CD14-positive monocyte (primary cell): ENCODE results near the gene KATNBL1. TPM values are rescaled to one million over a fixed set of nuclear protein-coding genes. Genes with fewer than 3 reads are reported as not detected.
A peak's percentile ranks its signal among the peaks of the same experiment; 100 is the strongest.

Source experiments
- DNase-seq, 3 donors: peaks; one replicate each; pipeline ENCODE4 v3.0.0-alpha.2; 2011 to 2022
- H2AFZ ChIP-seq: 2 replicates; pipeline ENCODE4 v1.6.0; 2012; ENCODE audit warnings: mild to moderate bottlenecking, low read depth, low read length, inconsistent platforms; ENCODE audit not compliant: insufficient read depth, poor library complexity, severe bottlenecking
- H3K27ac ChIP-seq, 2 donors: 1 replicate in 1 of 2; 2 replicates in 1 of 2; pipeline ENCODE4 v1.5.1; 2012 to 2013; ENCODE audit warnings: low read length in 2 of 2, control low read depth in 1 of 2, inconsistent platforms in 1 of 2, low read depth in 1 of 2, mild to moderate bottlenecking in 1 of 2
- H3K27me3 ChIP-seq, 2 donors: one replicate each; pipeline versions ENCODE4 v1.6.0 to v1.6.1; 2011 to 2013; ENCODE audit warnings: low read length in 2 of 2; ENCODE audit not compliant: control insufficient read depth in 2 of 2, insufficient read depth in 2 of 2
- H3K36me3 ChIP-seq, 2 donors: replicated peaks in 1 of 2; 1 replicate in 1 of 2; 2 replicates in 1 of 2; pipeline versions ENCODE4 v1.5.1 to v1.6.1; 2012 to 2013; ENCODE audit warnings: low read length in 2 of 2, control low read depth in 1 of 2, inconsistent platforms in 1 of 2, mild to moderate bottlenecking in 1 of 2; ENCODE audit not compliant: insufficient read depth in 2 of 2, control insufficient read depth in 1 of 2
- H3K4me1 ChIP-seq, 2 donors: 1 replicate in 1 of 2; 2 replicates in 1 of 2; pipeline versions ENCODE4 v1.5.1 to v1.6.1; 2012 to 2013; ENCODE audit warnings: low read length in 2 of 2, control low read depth in 1 of 2, inconsistent platforms in 1 of 2, mild to moderate bottlenecking in 1 of 2, moderate library complexity in 1 of 2; ENCODE audit not compliant: insufficient read depth in 2 of 2, control insufficient read depth in 1 of 2
- H3K4me2 ChIP-seq: replicated peaks from 2 replicates; pipeline ENCODE3; 2012; ENCODE audit warnings: low read length, moderate library complexity, mild to moderate bottlenecking; ENCODE audit not compliant: poor library complexity, severe bottlenecking; ENCODE audit errors: extremely low read depth
- H3K4me3 ChIP-seq, 3 experiments: fragments of 200-600 bp in 1 of 3; sonication (generic) in 1 of 3; replicated peaks in 1 of 3; 1 replicate in 2 of 3; 2 replicates in 1 of 3; pipeline ENCODE4 v1.5.1; 2011 to 2013; ENCODE audit warnings: low read length in 3 of 3, mild to moderate bottlenecking in 3 of 3, control low read depth in 2 of 3, low read depth in 2 of 3, inconsistent platforms in 1 of 3, moderate library complexity in 1 of 3
- H3K79me2 ChIP-seq: 2 replicates; pipeline ENCODE4 v1.6.0; 2012; ENCODE audit warnings: mild to moderate bottlenecking, control low read depth, inconsistent platforms, low read length, moderate library complexity; ENCODE audit not compliant: insufficient read depth
- H3K9ac ChIP-seq: 2 replicates; pipeline ENCODE4 v1.6.0; 2017; ENCODE audit warnings: low read length, mild to moderate bottlenecking; ENCODE audit not compliant: insufficient read depth, poor library complexity, severe bottlenecking
- H3K9me3 ChIP-seq, 2 donors: replicated peaks in 1 of 2; 1 replicate in 1 of 2; 2 replicates in 1 of 2; pipeline versions ENCODE4 v1.5.1 to v1.6.1; 2012 to 2013; ENCODE audit warnings: low read length in 2 of 2, control low read depth in 1 of 2; ENCODE audit not compliant: control insufficient read depth in 1 of 2, insufficient read depth in 1 of 2
- H4K20me1 ChIP-seq: 2 replicates; pipeline ENCODE4 v1.6.0; 2012; ENCODE audit warnings: mild to moderate bottlenecking, low read length, control low read depth, moderate library complexity; ENCODE audit not compliant: insufficient read depth
- H3K27ac Mint-ChIP-seq, 7 donors: one replicate each; pipeline ENCODE4 v1.8.0; 2020; ENCODE audit warnings: mild to moderate bottlenecking in 7 of 7, mixed read lengths in 7 of 7, moderate library complexity in 6 of 7, inconsistent platforms in 2 of 7
- H3K27me3 Mint-ChIP-seq, 3 donors: one replicate each; pipeline ENCODE4 v1.8.0; 2021 to 2022; ENCODE audit warnings: low read depth in 3 of 3, mild to moderate bottlenecking in 3 of 3, mixed read lengths in 3 of 3, moderate library complexity in 3 of 3, inconsistent platforms in 1 of 3
- H3K36me3 Mint-ChIP-seq, 2 donors: one replicate each; pipeline ENCODE4 v1.8.0; 2020; ENCODE audit warnings: mixed read lengths in 2 of 2, inconsistent platforms in 1 of 2, mild to moderate bottlenecking in 1 of 2
- H3K4me1 Mint-ChIP-seq: one replicate; pipeline ENCODE4 v1.8.0; 2020; ENCODE audit warnings: mild to moderate bottlenecking, mixed read lengths
- H3K4me3 Mint-ChIP-seq, 2 donors: one replicate each; pipeline ENCODE4 v1.8.0; 2020; ENCODE audit warnings: mild to moderate bottlenecking in 2 of 2, mixed read lengths in 2 of 2, moderate library complexity in 1 of 2
- H3K9me3 Mint-ChIP-seq, 7 donors: one replicate each; pipeline ENCODE4 v1.8.0; 2020 to 2022; ENCODE audit warnings: mixed read lengths in 7 of 7, mild to moderate bottlenecking in 6 of 7, moderate library complexity in 6 of 7, inconsistent platforms in 2 of 7
- WGBS: methylation state at CpG from one replicate; pipeline ENCODE4 v1.1.5; 2013; ENCODE audit warnings: missing lambda C conversion rate; ENCODE audit not compliant: insufficient coverage; 5-methylcytosine and 5-hydroxymethylcytosine counted together
- intact Hi-C, 2 donors: fragments of 100-400 bp; cut with micrococcal nuclease; formaldehyde crosslinking; loops; one replicate each; pipeline versions ENCODE4 v1.15.0 to v1.15.1; 2023
- polyA plus RNA-seq, 3 donors: library from polyadenylated mRNA; depleted of rRNA in 1 of 3; unstranded in 2 of 3; stranded (reverse) in 1 of 3; fragments of 300-500 nt in 2 of 3; fragments of >200 nt in 1 of 3; fragmentation: Illumina TruSeq in 2 of 3; gene quantifications; 1 replicate in 2 of 3; 2 replicates in 1 of 3; pipeline ENCODE4 v1.2.3, GENCODE V29; 2012 to 2021
- TF ChIP-seq, protein P1 (sequence below): fragments of 200-600 bp; IDR thresholded peaks from one replicate; pipeline ENCODE4 v1.8.0; 2022; ENCODE audit warnings: antibody characterized with exemption, mild to moderate bottlenecking

The KATNBL1 gene
- polyA plus RNA-seq, 3 donors = 16.5 to 38.4 (median 37.7) TPM

DNA sequence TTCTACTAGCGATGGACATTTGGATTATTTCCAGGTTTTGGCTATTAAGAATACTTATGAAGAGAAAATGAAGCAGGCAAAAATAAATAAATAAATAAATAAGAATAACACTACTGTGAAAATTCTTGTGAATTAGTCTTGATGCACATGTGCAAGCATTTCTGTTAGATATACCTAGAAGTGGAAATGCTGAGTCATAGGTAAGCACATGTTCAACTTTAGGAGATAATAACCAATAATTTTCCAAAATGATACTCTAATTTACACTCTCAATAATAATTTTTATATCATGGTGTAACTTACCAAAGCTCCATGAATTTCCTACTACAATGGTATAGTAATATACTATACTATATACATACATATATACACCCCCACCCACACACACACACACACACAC lies 38.3 kb upstream of the KATNBL1 start:
- no peaks in the 10 kb centered on the region for H3K9me3 ChIP-seq
- no peak for DNase-seq
- H3K27me3 ChIP-seq = no peaks in the 10 kb centered on the region
- no CpG with 5 or more reads among the region's 1 CpG for WGBS
- H3K4me3 Mint-ChIP-seq = no peak overlapping the region
- intact Hi-C loops = loop anchor here in 1 of 2 donors (10.0 kb wide), 1 partner anchor 117 kb away; the partner anchor contains the start of gene LPCAT4
- peaks cover 5% of the 10 kb centered on the region for H3K4me1 Mint-ChIP-seq
- H3K4me2 ChIP-seq = no peak overlapping the region
- H3K36me3 Mint-ChIP-seq = peaks cover 83 to 94% of the 10 kb centered on the region in 2 donors
- H3K36me3 ChIP-seq = peaks cover 93 to 100% of the 10 kb centered on the region in 2 donors
- no peak overlapping the region for H3K27ac Mint-ChIP-seq
- no peaks in the 10 kb centered on the region for H3K4me1 ChIP-seq
- no peaks in the 10 kb centered on the region for H3K27me3 Mint-ChIP-seq
- no peak overlapping the region for H3K4me3 ChIP-seq
- no peaks in the 10 kb centered on the region for H4K20me1 ChIP-seq
- no peak overlapping the region for H2AFZ ChIP-seq
- no peak overlapping the region for H3K9ac ChIP-seq
- H3K79me2 ChIP-seq = no peaks in the 10 kb centered on the region
- no peak overlapping the region for H3K27ac ChIP-seq
- no peaks in the 10 kb centered on the region for H3K9me3 Mint-ChIP-seq
- TF ChIP-seq, protein P1, sequence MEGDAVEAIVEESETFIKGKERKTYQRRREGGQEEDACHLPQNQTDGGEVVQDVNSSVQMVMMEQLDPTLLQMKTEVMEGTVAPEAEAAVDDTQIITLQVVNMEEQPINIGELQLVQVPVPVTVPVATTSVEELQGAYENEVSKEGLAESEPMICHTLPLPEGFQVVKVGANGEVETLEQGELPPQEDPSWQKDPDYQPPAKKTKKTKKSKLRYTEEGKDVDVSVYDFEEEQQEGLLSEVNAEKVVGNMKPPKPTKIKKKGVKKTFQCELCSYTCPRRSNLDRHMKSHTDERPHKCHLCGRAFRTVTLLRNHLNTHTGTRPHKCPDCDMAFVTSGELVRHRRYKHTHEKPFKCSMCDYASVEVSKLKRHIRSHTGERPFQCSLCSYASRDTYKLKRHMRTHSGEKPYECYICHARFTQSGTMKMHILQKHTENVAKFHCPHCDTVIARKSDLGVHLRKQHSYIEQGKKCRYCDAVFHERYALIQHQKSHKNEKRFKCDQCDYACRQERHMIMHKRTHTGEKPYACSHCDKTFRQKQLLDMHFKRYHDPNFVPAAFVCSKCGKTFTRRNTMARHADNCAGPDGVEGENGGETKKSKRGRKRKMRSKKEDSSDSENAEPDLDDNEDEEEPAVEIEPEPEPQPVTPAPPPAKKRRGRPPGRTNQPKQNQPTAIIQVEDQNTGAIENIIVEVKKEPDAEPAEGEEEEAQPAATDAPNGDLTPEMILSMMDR = no peak

DNA sequence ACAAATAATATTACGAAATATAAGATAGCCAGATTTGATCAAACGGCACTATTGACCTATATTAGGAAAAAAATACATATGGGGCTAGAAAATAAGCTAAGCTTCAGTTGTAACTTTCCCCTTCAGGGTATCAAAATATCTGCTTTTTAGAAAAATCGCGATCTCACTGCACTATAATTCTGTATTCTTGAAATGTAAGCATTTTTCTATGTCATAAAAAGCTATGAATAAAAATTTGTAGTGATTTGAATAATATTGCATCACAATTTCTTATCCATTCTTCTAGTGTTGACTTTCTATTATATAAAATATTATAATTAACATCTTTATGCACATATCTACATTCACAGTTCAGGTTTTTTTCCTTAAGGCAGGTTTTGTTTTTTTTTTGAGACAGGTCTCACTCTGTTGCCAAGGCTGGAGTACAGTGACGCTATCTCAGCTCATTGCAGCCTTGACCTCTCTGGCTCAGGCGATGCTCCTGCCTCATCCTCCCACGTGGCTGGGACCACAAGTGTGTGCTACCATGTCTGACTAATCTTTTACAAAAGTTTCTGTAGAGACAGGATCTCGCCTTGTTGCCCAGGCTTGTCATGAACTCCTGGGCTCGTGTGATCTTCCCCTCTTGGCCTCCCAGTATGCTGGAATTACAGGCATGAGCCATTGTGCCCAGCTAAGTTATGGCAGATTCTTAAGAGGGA lies 36.5 kb upstream of the KATNBL1 start:
- Histone ChIP-seq H3K4me1 (no peaks in the 10 kb centered on the region), H3K4me2 (no peak overlapping the region), H3K4me3 (no peak overlapping the region), H3K27me3 (no peaks in the 10 kb centered on the region), H3K9ac (no peak overlapping the region), H2AFZ (no peak overlapping the region), H4K20me1 (peaks cover 5% of the 10 kb centered on the region), H3K9me3 (no peaks in the 10 kb centered on the region), H3K79me2 (no peaks in the 10 kb centered on the region), H3K36me3 (peaks cover 85 to 96% of the 10 kb centered on the region in 2 donors), H3K27ac (no peak overlapping the region)
- Mint-ChIP-seq H3K27me3 (peaks cover 0 to 2% (median 0%) of the 10 kb centered on the region in 3 donors), H3K9me3 (no peaks in the 10 kb centered on the region), H3K36me3 (peaks cover 78 to 92% of the 10 kb centered on the region in 2 donors), H3K4me1 (no peaks in the 10 kb centered on the region), H3K27ac (peak overlapping the region in 2 of 7 donors; percentile 4 to 72), H3K4me3 (no peak overlapping the region)
- TF ChIP-seq, protein P1 = no peak
- intact Hi-C loops = loop anchor here in 1 of 2 donors (10.0 kb wide), 1 partner anchor 118 kb away; the partner anchor contains the start of gene LPCAT4
- WGBS = 67% methylated on average over 3 of the region's 9 CpGs
- no peak for DNase-seq
